IMR-90 (cell line): ENCODE measurements around the gene HDC. TPM values are rescaled to one million over a fixed set of nuclear protein-coding genes. Genes with fewer than 3 reads are reported as not detected.

Experiments used
- ATAC-seq: fragments of 200-7000 bp; cut with Tn5 transposase; 2 replicates; pipeline ENCODE4 v1.9.1; 2020; ENCODE audit warnings: low read depth, mild to moderate bottlenecking, moderate library complexity
- BruUV-seq: library from RNA; stranded (reverse); fragments of 400-500 nt; replicated peaks from 2 replicates; lab custom pipeline; 2021; lab: Mats Ljungman, UMichigan
- CTCF ChIA-PET: fragments of 300-600 bp; formaldehyde crosslinking; extraction: SDS; loops from one replicate; lab custom pipeline; 2021; ENCODE audit warnings: antibody characterized with exemption; lab: Yijun Ruan, JAX
- POLR2A ChIA-PET: fragments of 300-600 bp; sonication (Branson Sonifier 250); formaldehyde crosslinking; loops from one replicate; lab custom pipeline; 2022; ENCODE audit warnings: antibody characterized with exemption; ENCODE audit not compliant: unreplicated experiment; lab: Charles Lee
- DNase-seq: peaks from one replicate; pipeline ENCODE4 v3.0.0; 2013
- H2AFZ ChIP-seq: replicated peaks from 2 replicates; pipeline ENCODE3; 2013; ENCODE audit warnings: low read length, mild to moderate bottlenecking; ENCODE audit not compliant: poor library complexity
- H2AK5ac ChIP-seq: 2 replicates; pipeline ENCODE4 v1.6.1; 2013; ENCODE audit warnings: low read depth, low read length, inconsistent platforms
- H2AK9ac ChIP-seq: replicated peaks from 2 replicates; pipeline ENCODE3; 2013; ENCODE audit warnings: mild to moderate bottlenecking, low read depth, low read length, moderate library complexity; ENCODE audit not compliant: poor library complexity
- H2BK120ac ChIP-seq: 2 replicates; pipeline ENCODE4 v1.6.1; 2013; ENCODE audit warnings: low read depth, low read length, inconsistent platforms
- H2BK15ac ChIP-seq: 3 replicates; pipeline ENCODE4 v1.6.1; 2013; ENCODE audit warnings: low read depth, low read length, inconsistent platforms
- H2BK20ac ChIP-seq: 2 replicates; pipeline ENCODE4 v1.6.1; 2013; ENCODE audit warnings: low read depth, mild to moderate bottlenecking, inconsistent platforms, low read length, moderate library complexity
- H2BK5ac ChIP-seq: 2 replicates; pipeline ENCODE4 v1.6.1; 2013; ENCODE audit warnings: mild to moderate bottlenecking, low read depth, low read length, inconsistent platforms; ENCODE audit not compliant: poor library complexity, severe bottlenecking
- H3K14ac ChIP-seq: replicated peaks from 2 replicates; pipeline ENCODE4 v1.6.1; 2013; ENCODE audit warnings: low read depth, low read length, inconsistent platforms
- H3K18ac ChIP-seq: 2 replicates; pipeline ENCODE4 v1.6.1; 2013; ENCODE audit warnings: low read depth, low read length, control low read depth
- H3K23ac ChIP-seq: 2 replicates; pipeline ENCODE4 v1.6.1; 2013; ENCODE audit warnings: low read depth, low read length, inconsistent platforms
- H3K27ac ChIP-seq: 2 replicates; pipeline ENCODE4 v1.5.1; 2013; ENCODE audit warnings: mild to moderate bottlenecking, control low read depth, low read length; ENCODE audit not compliant: insufficient read depth
- H3K27me3 ChIP-seq: 2 replicates; pipeline ENCODE4 v1.6.1; 2013; ENCODE audit warnings: low read length; ENCODE audit not compliant: control insufficient read depth, insufficient read depth
- H3K36me3 ChIP-seq: 2 replicates; pipeline ENCODE4 v1.6.1; 2013; ENCODE audit warnings: low read length, mixed read lengths; ENCODE audit not compliant: control insufficient read depth, insufficient read depth
- H3K4ac ChIP-seq: 2 replicates; pipeline ENCODE4 v1.6.1; 2013; ENCODE audit warnings: low read depth, low read length, inconsistent platforms
- H3K4me1 ChIP-seq: 2 replicates; pipeline ENCODE4 v1.6.1; 2013; ENCODE audit warnings: low read length, mixed read lengths; ENCODE audit not compliant: control insufficient read depth, insufficient read depth
- H3K4me2 ChIP-seq: 2 replicates; pipeline ENCODE4 v1.6.1; 2013; ENCODE audit warnings: low read depth, mild to moderate bottlenecking, control low read depth, low read length, moderate library complexity
- H3K4me3 ChIP-seq: 2 replicates; pipeline ENCODE4 v1.5.1; 2013; ENCODE audit warnings: low read depth, mild to moderate bottlenecking, control low read depth, low read length, moderate library complexity; ENCODE audit not compliant: insufficient read depth
- H3K56ac ChIP-seq: 2 replicates; pipeline ENCODE4 v1.6.1; 2013; ENCODE audit warnings: low read length, inconsistent platforms; ENCODE audit not compliant: insufficient read depth; ENCODE audit errors: extremely low read depth
- H3K79me1 ChIP-seq, 2 experiments: 2 replicates each; pipeline ENCODE4 v1.6.1; 2013; ENCODE audit warnings: low read length in 2 of 2, inconsistent platforms in 1 of 2, low read depth in 1 of 2
- H3K9ac ChIP-seq: 2 replicates; pipeline ENCODE4 v1.6.1; 2013; ENCODE audit warnings: low read depth, low read length, control low read depth
- H3K9me1 ChIP-seq: 2 replicates; pipeline ENCODE4 v1.6.1; 2013; ENCODE audit warnings: low read length, inconsistent platforms; ENCODE audit not compliant: insufficient read depth
- H3K9me3 ChIP-seq: 2 replicates; pipeline ENCODE4 v1.6.1; 2013; ENCODE audit warnings: low read length; ENCODE audit not compliant: control insufficient read depth, insufficient read depth
- H4K20me1 ChIP-seq: 2 replicates; pipeline ENCODE4 v1.6.1; 2013; ENCODE audit warnings: low read length, inconsistent platforms; ENCODE audit not compliant: insufficient read depth
- H4K5ac ChIP-seq: 2 replicates; pipeline ENCODE4 v1.6.1; 2013; ENCODE audit warnings: mild to moderate bottlenecking, low read depth, low read length, control low read depth
- H4K8ac ChIP-seq, 2 experiments: 2 replicates each; pipeline ENCODE4 v1.6.1; 2013; ENCODE audit warnings: low read depth in 2 of 2, low read length in 2 of 2, control low read depth in 1 of 2, inconsistent platforms in 1 of 2
- H4K91ac ChIP-seq: 2 replicates; pipeline ENCODE4 v1.6.1; 2013; ENCODE audit warnings: low read depth, low read length, inconsistent platforms; ENCODE audit not compliant: insufficient read depth
- MAFK ChIP-seq: IDR thresholded peaks from 2 replicates; pipeline ENCODE4 v1.6.1; 2012; ENCODE audit warnings: low read depth, low read length, improper control_type of control experiment
- MAZ ChIP-seq: IDR thresholded peaks from 2 replicates; pipeline ENCODE4 v1.6.1; 2012; ENCODE audit warnings: low read depth, mild to moderate bottlenecking, low read length, improper control_type of control experiment, moderate library complexity, borderline replicate concordance
- MXI1 ChIP-seq: IDR thresholded peaks from 2 replicates; pipeline ENCODE4 v1.6.1; 2012; ENCODE audit warnings: low read depth, mild to moderate bottlenecking, low read length, moderate library complexity, borderline replicate concordance
- WGBS, 2 experiments: methylation state at CpG; one replicate each; pipeline versions ENCODE4 v1.1.5 to v1.1.7; 2013; ENCODE audit warnings: missing lambda C conversion rate in 2 of 2; ENCODE audit not compliant: insufficient read length in 1 of 2; ENCODE audit errors: extremely low coverage in 2 of 2; 5-methylcytosine and 5-hydroxymethylcytosine counted together
- dilution Hi-C: fragments of 300-500 bp; cut with HindIII; formaldehyde crosslinking; loops from one replicate; pipeline ENCODE4 v1.14.3; 2018; ENCODE audit warnings: low sequenced_read_pairs; ENCODE audit not compliant: unreplicated experiment
- in situ Hi-C: fragments of 300-500 bp; cut with MboI; formaldehyde crosslinking; loops from 3 replicates; pipeline ENCODE4 v1.14.3; 2019; ENCODE audit warnings: low sequenced_read_pairs, inconsistent platforms, mixed read lengths
- intact Hi-C: fragments of 100-400 bp; cut with micrococcal nuclease; formaldehyde crosslinking; loops from 2 replicates; pipeline ENCODE4 v1.10.0; 2022
- polyA plus RNA-seq, 3 experiments: library from polyadenylated mRNA; depleted of rRNA; stranded (reverse); fragments of >200 nt; gene quantifications; 2 replicates each; pipeline ENCODE4 v1.2.3, GENCODE V29; 2012; ENCODE audit warnings: low replicate concordance in 1 of 3
- total RNA-seq: library from RNA; depleted of rRNA; stranded (reverse); fragments of >200 nt; gene quantifications from 2 replicates; pipeline ENCODE4 v1.2.3, GENCODE V29; 2012

Gene HDC
- total and polyA plus RNA-seq, 2 of the 4 experiments (the other 2 are of a cell fraction), result not detected

- H3K4ac ChIP-seq, result no peak overlapping the region
- dilution Hi-C loops (no loop called here), intact Hi-C loops (no loop called here), in situ Hi-C loops (no loop called here)
- no CpG with 5 or more reads among the region's 2 CpGs for WGBS, 2 experiments
- no peak overlapping the region for H2AFZ ChIP-seq
- H2BK20ac ChIP-seq, result no peak overlapping the region
- ATAC-seq (no peak), DNase-seq (no peak)
- no peak overlapping the region for H3K9ac ChIP-seq
- H3K27me3 ChIP-seq, result peaks cover 7% of the 10 kb centered on the region
- H3K56ac ChIP-seq, result no peak overlapping the region
- CTCF ChIA-PET, result no interaction called here
- H3K14ac ChIP-seq, result no peak overlapping the region
- H2AK5ac ChIP-seq, result no peak overlapping the region
- 0 out of 2 replicates have a peak, but pooled peaks cover 2% of the 10 kb centered on the region for H3K9me3 ChIP-seq
- H3K4me1 ChIP-seq, result no peaks in the 10 kb centered on the region
- TF ChIP-seq MXI1 (no peak), MAZ (no peak), MAFK (no peak)
- H2BK120ac ChIP-seq, result no peak overlapping the region
- no peak overlapping the region for H3K23ac ChIP-seq
- no TSS peak for BruUV-seq
- H3K4me2 ChIP-seq, result no peak overlapping the region
- POLR2A ChIA-PET, result no interaction called here
- no peak overlapping the region for H3K18ac ChIP-seq
- H3K36me3 ChIP-seq, result no peaks in the 10 kb centered on the region
- no peaks in the 10 kb centered on the region for H4K20me1 ChIP-seq
- H3K4me3 ChIP-seq, result no peak overlapping the region
- no peak overlapping the region for H3K27ac ChIP-seq
- H2BK5ac ChIP-seq, result no peak overlapping the region
- no peak overlapping the region for H2BK15ac ChIP-seq
- H4K91ac ChIP-seq, result no peak overlapping the region
- H4K5ac ChIP-seq, result no peak overlapping the region
- H4K8ac ChIP-seq, result no peak overlapping the region
- no peak overlapping the region for H2AK9ac ChIP-seq
- no peaks in the 10 kb centered on the region for H3K79me1 ChIP-seq
- no peaks in the 10 kb centered on the region for H3K9me1 ChIP-seq
Observed at GRCh38 chr15:50267577-50267976, 2.1 kb upstream of the HDC start.
